Anterior cingulate cortex (tissue), 58 donors: ENCODE data around the gene EFS.

ENCODE experiments used
- DNase-seq, 58 donors: peaks; one replicate each; lab custom pipeline; 2025; lab: John Stamatoyannopoulos, UW

The EFS gene, protein sequence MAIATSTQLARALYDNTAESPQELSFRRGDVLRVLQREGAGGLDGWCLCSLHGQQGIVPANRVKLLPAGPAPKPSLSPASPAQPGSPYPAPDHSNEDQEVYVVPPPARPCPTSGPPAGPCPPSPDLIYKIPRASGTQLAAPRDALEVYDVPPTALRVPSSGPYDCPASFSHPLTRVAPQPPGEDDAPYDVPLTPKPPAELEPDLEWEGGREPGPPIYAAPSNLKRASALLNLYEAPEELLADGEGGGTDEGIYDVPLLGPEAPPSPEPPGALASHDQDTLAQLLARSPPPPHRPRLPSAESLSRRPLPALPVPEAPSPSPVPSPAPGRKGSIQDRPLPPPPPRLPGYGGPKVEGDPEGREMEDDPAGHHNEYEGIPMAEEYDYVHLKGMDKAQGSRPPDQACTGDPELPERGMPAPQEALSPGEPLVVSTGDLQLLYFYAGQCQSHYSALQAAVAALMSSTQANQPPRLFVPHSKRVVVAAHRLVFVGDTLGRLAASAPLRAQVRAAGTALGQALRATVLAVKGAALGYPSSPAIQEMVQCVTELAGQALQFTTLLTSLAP

GRCh38 chr14:23365036-23365731, at the start of gene EFS:
Gene EFS, minus strand, starts transcription at chr14:23365172. Its CDS starts 147 bp downstream, at chr14:23365025.
- DNase-seq, result peak in 37 of 58 donors; percentile 2 to 62 (median 36)

GRCh38 chr14:23414254-23414653, 49.3 kb upstream of the EFS start:
- no peak for DNase-seq

DNA sequence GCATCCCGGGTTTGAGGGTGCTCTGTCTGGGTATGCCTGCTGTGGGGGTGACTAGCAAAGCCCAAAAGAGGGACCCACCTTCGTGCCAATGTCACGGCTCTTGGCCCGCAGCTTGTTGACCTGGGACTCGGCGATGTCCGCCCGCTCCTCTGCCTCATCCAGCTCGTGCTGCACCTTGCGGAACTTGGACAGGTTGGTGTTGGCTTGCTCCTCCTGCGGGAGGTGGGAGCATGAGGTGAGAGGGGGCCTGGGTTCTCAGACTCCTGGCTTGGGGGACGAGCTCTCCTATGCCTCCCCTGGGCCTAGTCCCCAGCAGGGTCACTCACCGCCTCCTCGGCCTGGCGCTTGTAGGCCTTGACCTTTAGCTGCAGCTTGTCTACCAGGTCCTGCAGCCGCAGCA, 48.7 kb upstream of the EFS start:
- DNase-seq, result no peak

DNA sequence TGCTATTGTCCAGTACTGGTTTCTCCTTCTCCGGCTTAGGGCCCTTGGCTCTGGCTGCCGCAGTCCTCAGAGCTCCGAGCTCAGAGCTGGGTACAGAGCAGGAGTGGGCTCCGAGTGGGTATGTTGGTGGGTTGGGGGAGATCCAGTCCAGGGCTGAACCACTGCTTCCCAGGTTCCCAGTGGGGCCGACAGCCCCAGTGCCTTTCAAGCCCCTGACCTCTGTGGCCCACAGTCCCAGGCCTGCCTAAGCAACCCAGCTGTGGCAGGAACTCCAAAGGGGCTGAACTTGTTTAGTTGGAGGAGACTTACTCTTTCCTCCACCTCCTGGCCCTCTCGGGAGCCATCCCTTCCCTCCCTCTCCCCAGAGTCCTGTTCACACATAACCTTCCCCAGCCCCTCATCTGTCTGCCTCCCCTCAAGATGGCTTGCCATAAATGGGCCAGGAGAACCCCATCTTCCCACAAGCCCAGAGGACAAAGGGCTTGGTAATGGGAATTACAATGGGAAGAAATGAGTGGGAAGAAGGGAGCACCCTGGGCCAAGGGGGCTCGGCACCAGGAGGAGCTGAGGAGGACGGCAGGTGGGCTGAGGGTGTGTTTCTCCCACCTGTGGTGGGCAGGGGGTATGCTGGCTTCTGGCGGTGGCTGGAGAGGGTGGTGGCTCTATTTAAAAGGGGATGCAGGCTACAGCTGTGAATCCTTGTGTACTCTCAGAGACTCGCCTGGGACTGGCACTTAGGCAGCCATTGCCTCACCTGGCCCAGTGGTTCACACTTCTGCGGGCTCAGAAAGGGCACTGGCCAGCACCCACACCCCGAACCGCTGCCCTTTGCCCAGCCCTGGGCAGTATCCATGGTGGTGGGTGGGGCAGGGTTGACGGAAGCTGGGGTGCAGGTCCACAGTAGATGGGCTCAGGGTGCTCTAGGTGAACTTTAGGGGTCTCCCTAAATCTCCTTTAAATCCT, 46.9 kb upstream of the EFS start:
- no peak for DNase-seq

DNA sequence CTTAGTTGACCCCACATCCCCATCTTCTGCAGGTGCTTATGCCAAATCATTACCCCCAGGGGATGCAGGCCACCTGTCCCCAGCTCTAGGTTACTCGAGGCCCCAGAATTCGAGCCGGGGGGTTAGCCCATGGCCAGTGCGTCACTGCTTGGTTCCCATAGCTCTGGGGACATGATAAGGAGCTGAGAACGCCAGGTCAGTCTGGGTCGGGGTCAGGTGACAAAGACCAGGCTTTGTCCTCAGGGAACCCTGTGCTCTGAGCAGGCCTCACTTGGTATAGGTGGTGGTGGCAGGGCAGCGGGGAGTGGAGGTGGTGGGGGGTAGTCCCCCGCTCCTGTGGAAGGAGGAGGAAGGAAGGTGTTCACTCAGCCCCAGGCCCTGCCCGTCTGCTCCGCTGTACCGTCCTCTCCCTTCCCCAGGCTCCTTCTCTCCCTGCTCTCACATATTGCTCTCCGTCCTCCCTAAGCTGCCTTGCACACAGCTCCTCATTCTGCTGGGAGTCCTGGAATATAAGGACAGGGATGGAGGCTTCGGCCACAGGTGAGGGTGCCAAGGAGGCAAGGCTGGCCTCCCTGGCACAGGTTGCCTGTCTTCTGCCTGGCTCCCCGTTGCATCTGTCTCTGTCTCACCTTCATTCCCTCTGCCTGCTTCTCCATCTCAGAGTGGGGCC, 45.1 kb upstream of the EFS start:
- DNase-seq, result no peak

DNA sequence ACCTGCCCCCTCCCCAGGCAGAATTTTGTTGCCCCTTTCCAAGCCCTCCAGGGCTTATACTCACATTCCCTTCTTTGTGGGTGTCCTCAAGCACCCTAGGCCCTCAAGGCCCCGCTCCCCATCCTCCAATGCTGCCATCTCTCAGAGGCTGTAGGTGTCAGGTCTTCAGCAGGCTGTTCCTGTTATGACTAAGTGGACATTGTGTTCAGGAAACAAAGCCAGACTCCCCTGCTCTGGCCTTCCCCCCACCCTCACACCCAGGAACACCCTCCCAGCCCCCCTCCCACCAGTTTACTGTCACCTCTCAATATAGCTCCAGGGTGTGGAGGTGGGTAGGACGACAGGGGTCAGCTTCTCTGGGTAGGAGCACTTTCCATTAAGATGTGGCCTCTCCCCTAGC, 44.5 kb upstream of the EFS start:
- DNase-seq, result no peak

DNA sequence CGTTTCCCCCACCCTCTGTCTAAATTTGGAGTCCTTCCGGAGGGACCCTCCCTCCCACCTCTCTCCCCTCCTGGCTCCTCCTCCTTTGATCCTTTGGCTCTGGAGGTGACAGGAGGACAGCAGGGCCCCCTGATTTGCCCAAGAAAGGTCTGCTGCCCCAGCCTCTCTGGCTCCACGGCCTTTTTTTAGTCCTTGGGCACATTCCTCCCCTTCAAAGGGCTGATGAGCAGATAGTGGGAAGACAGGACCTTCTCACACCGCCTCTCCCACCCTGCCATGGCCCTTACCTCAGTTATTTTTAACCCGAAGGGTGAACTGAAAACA, 43.3 kb upstream of the EFS start:
- no peak for DNase-seq

GRCh38 chr14:23407516-23408306, 42.7 kb upstream of the EFS start, which contains the start of gene MYH6:
Gene MYH6, minus strand, starts transcription at chr14:23408273. Its CDS starts 1,050 bp downstream, at chr14:23407223.
- no peak for DNase-seq

DNA sequence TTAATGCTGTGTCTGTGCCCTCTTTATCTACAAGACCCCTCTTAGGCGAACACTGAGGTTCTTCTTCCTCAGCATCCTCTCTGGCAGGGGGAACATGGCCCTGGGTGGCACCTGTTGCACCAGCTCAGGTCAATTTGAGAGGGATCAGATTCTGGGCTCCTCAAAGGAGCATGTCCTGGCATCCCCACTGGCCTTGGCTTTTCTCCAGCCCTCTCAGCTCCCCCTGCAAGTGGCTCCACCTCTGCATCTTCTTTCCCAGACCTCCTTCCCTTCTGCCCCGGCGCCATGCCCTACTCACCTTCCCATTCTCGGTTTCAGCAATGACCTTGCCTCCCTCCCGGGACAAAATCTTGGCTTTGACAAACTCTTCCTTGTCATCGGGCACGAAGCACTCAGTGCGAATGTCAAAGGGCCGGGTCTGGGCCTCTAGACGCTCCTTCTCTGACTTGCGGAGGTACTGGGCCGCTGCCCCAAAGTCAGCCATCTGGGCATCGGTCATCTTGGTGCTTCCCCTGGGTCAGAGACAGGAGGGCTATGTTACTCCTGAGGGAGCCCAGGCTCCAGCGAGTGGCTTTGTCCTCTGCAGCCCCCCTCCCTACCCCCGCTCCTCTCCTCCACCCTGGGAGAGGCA, 41.9 kb upstream of the EFS start:
- no peak for DNase-seq

DNA sequence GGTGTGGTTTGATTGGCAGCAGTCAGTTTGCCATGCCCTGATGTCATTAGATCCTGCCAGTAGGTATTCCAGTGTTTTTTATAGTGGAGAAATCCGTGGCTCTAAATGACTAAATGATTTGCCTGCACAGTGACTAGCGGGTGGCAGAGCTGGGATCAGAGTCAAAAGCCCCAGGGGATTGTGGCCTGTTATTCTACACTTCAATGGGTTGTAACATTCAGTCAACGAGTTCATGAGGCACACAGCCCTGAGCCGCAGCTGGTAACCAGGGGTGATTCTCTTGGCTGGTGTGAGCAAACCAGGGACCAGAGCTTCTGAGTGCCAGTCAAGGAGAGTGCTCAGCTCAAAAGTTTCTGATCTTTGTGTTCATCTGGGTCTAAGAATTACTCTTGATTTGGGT, 41.3 kb upstream of the EFS start:
- peak in 23 of 58 donors; percentile 1 to 65 (median 16) for DNase-seq

DNA sequence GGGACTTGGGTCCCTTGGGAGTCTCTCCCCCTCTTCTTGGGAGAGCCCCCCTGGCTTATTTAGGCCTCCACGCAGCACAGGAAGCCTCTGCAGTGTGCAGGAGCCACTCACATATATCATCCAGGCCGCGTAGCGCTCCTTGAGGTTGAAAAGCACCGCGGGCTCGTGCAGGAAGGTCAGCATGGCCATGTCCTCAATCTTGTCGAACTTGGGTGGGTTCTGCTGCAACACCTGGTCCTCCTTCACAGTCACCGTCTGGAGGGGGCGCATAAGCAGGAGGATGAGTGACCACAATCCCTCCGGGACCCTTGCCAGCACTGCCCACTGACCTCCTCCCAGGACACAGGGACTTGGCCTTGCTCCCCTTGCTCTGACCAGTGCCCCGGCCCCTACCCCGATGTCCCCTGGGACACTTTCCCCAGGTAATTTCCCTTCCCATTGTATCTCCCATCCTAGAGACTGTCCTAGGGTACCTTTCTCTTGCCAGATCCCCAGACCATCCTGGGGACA, 40.6 kb upstream of the EFS start:
- DNase-seq, result no peak

- DNase-seq, result no peak
Measured at GRCh38 chr14:23405096-23405495, 40.1 kb upstream of the EFS start.

GRCh38 chr14:23404331-23404900, 39.4 kb upstream of the EFS start:
- no peak for DNase-seq

GRCh38 chr14:23403908-23404307, 38.9 kb upstream of the EFS start:
- DNase-seq, result no peak

GRCh38 chr14:23403139-23403438, 38.1 kb upstream of the EFS start:
- no peak for DNase-seq

GRCh38 chr14:23402296-23403138, 37.5 kb upstream of the EFS start:
- no peak for DNase-seq

DNA sequence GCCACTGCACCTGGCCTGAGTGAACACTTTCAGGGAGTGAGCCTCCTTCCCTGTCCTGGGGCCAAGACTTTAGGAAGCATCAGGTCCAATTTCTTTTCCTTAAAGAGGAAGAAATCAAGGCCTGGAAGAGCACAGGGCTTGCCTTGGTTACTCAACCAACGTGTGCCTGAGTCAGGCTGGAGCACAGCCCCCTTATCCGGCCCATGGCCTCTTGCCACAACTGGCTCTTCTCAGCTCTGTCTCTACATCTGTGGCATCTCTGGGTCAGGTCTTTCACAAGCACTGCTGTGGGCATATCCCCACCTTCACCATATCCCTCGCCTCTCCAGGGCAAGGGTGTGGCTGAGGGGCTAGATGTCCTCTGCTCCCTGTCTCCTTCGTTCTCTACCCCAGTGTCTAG, 36.3 kb upstream of the EFS start:
- no peak for DNase-seq
